GM23338 (cell line): ENCODE measurements around the gene MUC6. TPM values are rescaled to one million over a fixed set of nuclear protein-coding genes. Genes with fewer than 3 reads are reported as not detected.

Experiments
- ATAC-seq: fragments of 200-7000 bp; cut with Tn5 transposase; 3 replicates; pipeline ENCODE4 v1.9.1; 2020
- DNase-seq: peaks from one replicate; pipeline ENCODE4 v3.0.0-alpha.2; 2015; ENCODE audit warnings: low spot score
- H2AFZ ChIP-seq: fragments of 200-600 bp; sonication (generic); 2 replicates; pipeline ENCODE4 v1.8.0; 2016; ENCODE audit warnings: antibody characterized with exemption, mild to moderate bottlenecking, moderate library complexity
- H3F3A ChIP-seq: fragments of 200-600 bp; sonication (generic); replicated peaks from 2 replicates; pipeline ENCODE4 v1.8.0; 2017; ENCODE audit warnings: antibody characterized with exemption, mixed run types, low read depth
- H3K27ac ChIP-seq: fragments of 200-600 bp; sonication (generic); 2 replicates; pipeline ENCODE4 v1.6.1; 2016; ENCODE audit warnings: low read depth
- H3K27me3 ChIP-seq: fragments of 200-600 bp; sonication (generic); 2 replicates; pipeline ENCODE4 v1.8.0; 2016; ENCODE audit warnings: mild to moderate bottlenecking, mixed run types, moderate library complexity; ENCODE audit not compliant: insufficient read depth
- H3K36me3 ChIP-seq: fragments of 200-600 bp; sonication (generic); 2 replicates; pipeline ENCODE4 v1.8.0; 2016; ENCODE audit warnings: mild to moderate bottlenecking; ENCODE audit not compliant: insufficient read depth
- H3K4me1 ChIP-seq: fragments of 200-600 bp; sonication (generic); 2 replicates; pipeline ENCODE4 v1.8.0; 2016; ENCODE audit warnings: mild to moderate bottlenecking, moderate library complexity; ENCODE audit not compliant: insufficient read depth
- H3K4me2 ChIP-seq: fragments of 200-600 bp; sonication (generic); 2 replicates; pipeline ENCODE4 v1.7.1; 2017; ENCODE audit warnings: mixed run types
- H3K4me3 ChIP-seq: fragments of 200-600 bp; sonication (generic); 2 replicates; pipeline ENCODE4 v1.6.1; 2016; ENCODE audit warnings: mixed run types
- H3K79me2 ChIP-seq: fragments of 200-600 bp; sonication (generic); replicated peaks from 2 replicates; pipeline ENCODE4 v1.8.0; 2017; ENCODE audit warnings: mild to moderate bottlenecking; ENCODE audit not compliant: insufficient read depth
- H3K9me2 ChIP-seq: fragments of 200-600 bp; sonication (generic); 2 replicates; pipeline ENCODE4 v1.8.0; 2017; ENCODE audit not compliant: insufficient read depth
- H4K20me1 ChIP-seq: fragments of 200-600 bp; sonication (generic); replicated peaks from 2 replicates; pipeline ENCODE4 v1.8.0; 2017; ENCODE audit warnings: mild to moderate bottlenecking; ENCODE audit not compliant: insufficient read depth
- H3K27ac Mint-ChIP-seq: 2 replicates; pipeline ENCODE4 v1.8.0; 2020; ENCODE audit warnings: inconsistent platforms, mild to moderate bottlenecking, moderate library complexity, mixed read lengths
- H3K27me3 Mint-ChIP-seq: 3 replicates; pipeline ENCODE4 v1.8.0; 2022; ENCODE audit warnings: low read depth, mild to moderate bottlenecking, moderate library complexity, mixed read lengths, inconsistent platforms; ENCODE audit not compliant: insufficient read depth, poor library complexity
- H3K36me3 Mint-ChIP-seq: 3 replicates; pipeline ENCODE4 v1.8.0; 2021; ENCODE audit warnings: low read depth, mild to moderate bottlenecking, inconsistent platforms, moderate library complexity, mixed read lengths
- H3K4me1 Mint-ChIP-seq: 3 replicates; pipeline ENCODE4 v1.8.0; 2020; ENCODE audit warnings: mild to moderate bottlenecking, inconsistent platforms, mixed read lengths
- H3K4me3 Mint-ChIP-seq: 3 replicates; pipeline ENCODE4 v1.8.0; 2021; ENCODE audit warnings: moderate library complexity, mild to moderate bottlenecking, inconsistent platforms, mixed read lengths
- H3K9me3 Mint-ChIP-seq: 3 replicates; pipeline ENCODE4 v1.8.0; 2020; ENCODE audit warnings: moderate library complexity, mild to moderate bottlenecking, inconsistent platforms, mixed read lengths
- CTCF ChIP-seq, 2 experiments: fragments of 200-600 bp in 1 of 2; sonication (generic) in 1 of 2; conservative IDR thresholded peaks; 2 replicates each; pipeline versions ENCODE4 v1.5.1 to v1.6.1; 2016 to 2017; ENCODE audit warnings: antibody characterized with exemption in 2 of 2, low read depth in 2 of 2, mild to moderate bottlenecking in 2 of 2, moderate library complexity in 1 of 2
- JUNB ChIP-seq: IDR thresholded peaks from one replicate; pipeline ENCODE4 v1.6.1; 2016; ENCODE audit warnings: antibody characterized with exemption; ENCODE audit not compliant: unreplicated experiment
- NANOG ChIP-seq: IDR thresholded peaks from 2 replicates; pipeline ENCODE4 v1.6.1; 2016; ENCODE audit warnings: antibody characterized with exemption, borderline replicate concordance
- POLR2AphosphoS5 ChIP-seq: IDR thresholded peaks from 2 replicates; pipeline ENCODE4 v1.6.1; 2016; ENCODE audit warnings: antibody characterized with exemption, low read depth
- STAT1 ChIP-seq: IDR thresholded peaks from one replicate; pipeline ENCODE4 v1.6.1; 2016; ENCODE audit warnings: antibody characterized with exemption; ENCODE audit not compliant: unreplicated experiment
- ZNF331 ChIP-seq: fragments of 250-450 bp; sonication (Bioruptor Pico); IDR thresholded peaks from 2 replicates; pipeline ENCODE4 v1.5.0; 2020; ENCODE audit warnings: low read depth, mild to moderate bottlenecking, moderate library complexity
- polyA plus RNA-seq: library from polyadenylated mRNA; unstranded; fragments of >200 nt; fragmentation: Nextera tagmentation; extraction: Ambion mirVana; gene quantifications from 2 replicates; pipeline ENCODE4 v1.2.1, GENCODE V29; 2016
- total RNA-seq: library from RNA; depleted of rRNA; stranded (reverse); fragments of >200 nt; shearing (Covaris generic); gene quantifications from 2 replicates; pipeline ENCODE4 v1.2.3, GENCODE V29; 2014

Gene MUC6
- total and polyA plus RNA-seq, 2 experiments from 2014 or later = not detected

- H3K36me3 ChIP-seq = no peaks in the 10 kb centered on the region
- H3K36me3 Mint-ChIP-seq = no peaks in the 10 kb centered on the region; the same call in 2 of the 3 replicates
- H3K4me1 Mint-ChIP-seq = no peaks in the 10 kb centered on the region; the same call in 2 of the 3 replicates
- no peaks in the 10 kb centered on the region for H3K9me2 ChIP-seq
- H3K79me2 ChIP-seq = no peaks in the 10 kb centered on the region
- H3K4me3 Mint-ChIP-seq = no peak overlapping the region
- H2AFZ ChIP-seq = no peak overlapping the region
- DNase-seq = no peak
- no peak for TF ChIP-seq NANOG
- no peak for TF ChIP-seq POLR2AphosphoS5
- H3F3A ChIP-seq = no peaks in the 10 kb centered on the region
- H3K27me3 ChIP-seq = no peaks in the 10 kb centered on the region
- H3K27ac Mint-ChIP-seq = no peak overlapping the region
- ATAC-seq = no peak
- no peaks in the 10 kb centered on the region for H3K4me1 ChIP-seq
- H3K4me2 ChIP-seq = no peak overlapping the region
- no peaks in the 10 kb centered on the region for H4K20me1 ChIP-seq
- H3K27me3 Mint-ChIP-seq = peaks cover 9% of the 10 kb centered on the region
- no peak overlapping the region for H3K4me3 ChIP-seq
- no peak overlapping the region for H3K27ac ChIP-seq
- peaks cover under 1% of the 10 kb centered on the region; the same call in 2 of the 3 replicates for H3K9me3 Mint-ChIP-seq
Measured at GRCh38 chr11:1049071-1049405, 12.5 kb upstream of the MUC6 start.

GRCh38 chr11:1048375-1049070 lies 12.0 kb upstream of the MUC6 start:
- Histone ChIP-seq H2AFZ (no peak overlapping the region), H3K27ac (no peak overlapping the region), H3F3A (no peaks in the 10 kb centered on the region), H3K36me3 (no peaks in the 10 kb centered on the region), H3K79me2 (no peaks in the 10 kb centered on the region), H3K4me2 (no peak overlapping the region), H4K20me1 (no peaks in the 10 kb centered on the region), H3K27me3 (no peaks in the 10 kb centered on the region), H3K9me2 (no peaks in the 10 kb centered on the region), H3K4me3 (no peak overlapping the region), H3K4me1 (no peaks in the 10 kb centered on the region)
- Mint-ChIP-seq H3K4me3 (no peak overlapping the region), H3K9me3 (peaks cover 2% of the 10 kb centered on the region; the same call in 2 of the 3 replicates), H3K27me3 (peaks cover 9% of the 10 kb centered on the region), H3K4me1 (no peaks in the 10 kb centered on the region; the same call in 2 of the 3 replicates), H3K36me3 (no peaks in the 10 kb centered on the region; the same call in 2 of the 3 replicates), H3K27ac (no peak overlapping the region)
- TF ChIP-seq ZNF331 = no peak
- TF ChIP-seq CTCF (conservative IDR thresholded peaks at IDR 0.05; ENCODE audit: low read depth in 2 of 2) = peak in 1 of 2 experiments; percentile 69; a peak in 2 of 4 replicates
- DNase-seq = peak; percentile 48
- ATAC-seq = peak; percentile 19

DNA sequence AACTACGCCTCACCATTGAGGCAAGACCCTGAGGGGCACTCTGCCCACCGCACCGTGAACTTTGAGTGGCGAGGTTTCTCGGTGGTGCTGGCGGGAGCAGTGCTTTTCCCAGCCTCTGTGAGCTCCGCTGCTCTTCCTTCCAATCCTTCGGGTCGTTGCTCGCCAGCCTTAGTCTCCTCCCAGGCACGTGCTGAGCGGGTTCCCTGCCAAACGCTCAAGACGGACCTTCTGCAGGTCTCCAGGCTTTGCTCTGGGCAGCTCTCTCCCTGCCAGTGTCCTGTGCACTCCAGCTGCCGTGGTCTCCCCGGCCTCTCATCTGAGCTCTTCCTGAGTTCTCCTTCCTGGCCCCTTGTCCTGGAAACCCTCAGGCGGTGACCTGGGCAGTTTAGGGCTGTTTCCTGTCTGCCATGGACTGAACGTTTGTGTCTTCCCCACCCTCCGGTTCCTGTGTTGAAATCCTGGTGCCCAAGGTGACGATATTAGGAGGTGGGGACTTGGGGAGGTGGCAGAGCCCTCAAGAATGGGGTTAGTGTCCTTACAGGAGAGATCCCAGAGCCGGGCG lies 11.2 kb upstream of the MUC6 start:
- Histone ChIP-seq H3K4me1 (no peaks in the 10 kb centered on the region), H4K20me1 (no peaks in the 10 kb centered on the region), H3K27ac (no peak overlapping the region), H3K9me2 (no peaks in the 10 kb centered on the region), H3F3A (no peaks in the 10 kb centered on the region), H3K79me2 (no peaks in the 10 kb centered on the region), H3K4me2 (no peak overlapping the region), H3K4me3 (no peak overlapping the region), H3K36me3 (no peaks in the 10 kb centered on the region), H2AFZ (no peak overlapping the region), H3K27me3 (no peaks in the 10 kb centered on the region)
- no peak for ATAC-seq
- no peak overlapping the region for H3K4me3 Mint-ChIP-seq
- peaks cover 9% of the 10 kb centered on the region for H3K27me3 Mint-ChIP-seq
- TF ChIP-seq POLR2AphosphoS5 = no peak
- TF ChIP-seq JUNB = no peak
- TF ChIP-seq NANOG = no peak
- TF ChIP-seq STAT1 = no peak
- no peaks in the 10 kb centered on the region; the same call in 2 of the 3 replicates for H3K36me3 Mint-ChIP-seq
- no peak overlapping the region for H3K27ac Mint-ChIP-seq
- no peaks in the 10 kb centered on the region; the same call in 2 of the 3 replicates for H3K4me1 Mint-ChIP-seq
- peaks cover 2% of the 10 kb centered on the region; the same call in 2 of the 3 replicates for H3K9me3 Mint-ChIP-seq
- no peak for DNase-seq
